Left colon (tissue), 2 donors: ENCODE results near the gene GALNTL6. TPM values are rescaled to one million over a fixed set of nuclear protein-coding genes. Genes with fewer than 3 reads are reported as not detected.

Experiments used
- ATAC-seq: fragments of 200-7000 bp; cut with Tn5 transposase; one replicate; pipeline ENCODE4 v1.9.1; 2020; ENCODE audit warnings: mild to moderate bottlenecking, moderate library complexity
- DNase-seq, 2 donors: peaks; one replicate each; pipeline ENCODE4 v3.0.0-alpha.2; 2020
- intact Hi-C, 2 donors: fragments of 100-400 bp; cut with DNase I in 1 of 2; cut with micrococcal nuclease in 1 of 2; formaldehyde crosslinking; loops; one replicate each; pipeline versions ENCODE4 v1.11.2 to v1.14.0; 2022; cut with DNase I, micrococcal nuclease
- total RNA-seq, 2 donors: library from RNA; stranded (reverse); fragmentation: NEBNext Ultra II Directional; extraction: Animal tissue kit (Norgen Biotek cat#: 25700); gene quantifications; one replicate each; pipeline ENCODE4 v1.2.1, GENCODE V29; 2021
- donor health status: DM: no; HTN: no; CAD: no.
- donor health status: DM: yes; HTN: yes; CAD: no.

The GALNTL6 gene
- total RNA-seq, 2 donors from 2014 or later: 0.20 to 0.21 TPM

DNA sequence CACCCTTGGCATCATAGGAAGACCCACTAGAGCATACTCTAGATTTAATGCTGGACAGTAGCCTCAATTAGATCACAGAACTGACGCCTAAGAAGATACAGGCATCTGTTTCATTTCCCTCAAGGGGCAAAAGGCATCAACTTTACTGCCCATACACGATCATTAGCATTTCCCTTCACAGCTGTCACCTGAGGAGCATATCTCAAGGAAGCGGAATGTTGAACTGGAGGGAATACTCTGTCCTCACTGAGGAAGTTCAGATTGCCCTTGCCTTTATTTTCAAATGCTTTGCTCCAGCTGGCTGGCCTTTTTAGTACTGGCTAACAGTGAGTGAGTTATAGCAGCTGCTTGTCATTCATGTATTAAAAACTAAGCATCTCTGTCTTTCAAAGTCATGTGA lies 847.0 kb downstream of the GALNTL6 start:
- ATAC-seq: no peak
- intact Hi-C loops: no loop called here

DNA sequence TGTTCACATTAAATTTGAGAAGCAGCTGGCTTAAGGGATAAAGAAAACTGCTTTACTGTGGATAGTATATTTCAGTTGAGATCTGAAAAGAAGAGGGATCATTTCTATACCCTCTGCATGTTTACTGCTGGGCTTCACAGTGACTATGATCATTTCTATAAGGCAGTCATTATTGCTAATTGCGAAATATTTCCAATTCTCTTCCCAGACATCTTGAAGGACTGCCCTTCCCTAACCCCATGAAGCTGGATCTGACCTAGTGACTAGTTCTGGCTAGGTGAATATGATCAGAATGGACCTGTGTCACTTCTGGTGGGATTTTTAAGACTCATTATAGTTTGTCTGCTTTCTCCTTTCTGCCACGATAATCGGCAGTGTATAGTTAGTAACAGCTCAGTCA lies 848.9 kb downstream of the GALNTL6 start:
- intact Hi-C loops: no loop called here
- DNase-seq (no peak), ATAC-seq (no peak)

More for the DNA sequence above, 847.0 kb downstream of the GALNTL6 start:
- no peak for DNase-seq

DNA sequence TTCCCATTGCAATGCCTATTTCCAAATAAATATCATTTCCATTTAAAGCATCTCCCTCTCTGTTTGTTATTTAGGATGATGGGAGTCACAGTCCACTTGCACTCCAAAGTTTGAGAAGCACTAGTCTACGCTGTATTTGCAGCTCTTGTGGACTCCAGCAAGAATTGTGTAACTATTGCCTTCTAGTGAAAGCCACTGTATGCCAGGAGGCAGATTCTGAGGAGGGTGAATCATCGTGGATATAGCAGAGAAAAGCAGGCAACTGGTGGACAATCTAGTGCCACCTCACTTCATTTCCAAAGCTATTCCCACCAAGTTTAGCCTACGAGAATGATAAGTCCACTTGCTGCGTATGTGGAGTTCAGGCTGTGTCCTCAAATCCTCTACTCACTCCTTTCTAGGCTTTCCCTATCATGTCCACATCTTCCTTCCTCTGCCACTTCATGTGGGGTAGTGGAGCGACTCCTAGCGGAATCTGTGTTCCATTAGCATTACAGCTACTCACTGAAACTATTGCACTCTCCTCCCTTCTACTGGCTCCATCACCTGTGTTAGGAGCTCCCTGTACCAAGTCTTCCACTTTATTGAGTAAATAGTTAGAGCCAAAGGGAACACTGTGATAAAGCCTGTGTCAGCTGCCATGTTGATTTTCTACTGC lies 853.6 kb downstream of the GALNTL6 start:
- no peak for DNase-seq
- ATAC-seq: no peak
- intact Hi-C loops: no loop called here

DNA sequence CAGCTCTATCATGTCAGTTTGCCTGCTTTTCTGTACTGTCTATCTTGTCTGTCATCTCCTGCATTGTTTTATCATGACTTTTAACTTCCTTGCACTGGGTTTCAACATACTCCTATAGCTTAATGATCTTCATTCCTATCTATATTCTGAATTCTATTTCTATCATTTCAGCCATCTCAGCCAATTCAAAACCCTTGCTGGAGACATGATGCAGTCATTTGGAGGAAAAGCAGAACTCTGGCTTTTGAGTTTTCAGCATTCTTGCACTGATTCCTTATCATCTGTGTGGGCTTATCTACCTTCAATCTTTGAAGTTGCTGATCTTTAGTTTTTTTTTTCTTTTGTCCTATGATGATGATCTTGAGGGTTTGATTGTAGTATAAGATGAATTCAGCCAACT lies 861.6 kb downstream of the GALNTL6 start:
- DNase-seq: no peak
- intact Hi-C loops: no loop called here
- ATAC-seq: no peak

DNA sequence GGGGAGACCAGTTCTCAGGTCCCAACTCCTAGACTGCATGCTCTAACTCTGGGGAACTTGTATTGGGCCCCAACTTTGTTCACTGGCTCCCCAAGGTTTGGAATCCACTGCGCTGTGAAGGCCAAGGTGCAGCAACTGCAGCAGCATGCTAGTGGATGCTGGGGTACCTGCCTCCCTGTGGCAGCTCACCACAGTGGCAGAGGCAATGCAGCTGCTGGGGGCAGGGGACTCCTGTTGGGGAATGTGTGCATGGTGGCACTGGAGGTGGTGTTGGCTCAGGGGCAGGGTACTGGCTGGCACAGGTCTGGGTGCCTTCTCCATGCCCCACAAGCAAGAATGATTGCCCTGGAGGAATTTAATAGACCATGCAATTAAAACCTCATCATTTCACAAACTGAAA lies 862.0 kb downstream of the GALNTL6 start:
- intact Hi-C loops: no loop called here
- DNase-seq: no peak
- no peak for ATAC-seq

DNA sequence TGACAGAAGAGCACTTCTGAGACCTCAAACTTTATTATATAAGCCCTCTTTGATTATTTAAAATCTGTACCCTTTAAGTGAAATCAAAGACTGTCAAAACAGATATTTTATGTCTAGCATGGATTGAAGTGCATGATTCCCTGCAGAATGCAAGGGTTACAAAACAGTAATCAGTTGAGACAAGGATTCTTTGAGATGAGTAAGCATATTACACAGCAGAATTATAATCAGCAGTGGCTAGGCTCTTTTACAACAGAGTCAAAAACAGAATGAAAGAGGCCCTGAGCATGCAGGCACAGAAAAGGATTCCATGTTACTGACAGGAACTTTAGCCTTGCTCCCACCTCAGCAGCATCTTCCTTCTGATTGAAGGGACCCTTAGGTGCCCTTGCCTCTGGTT lies 867.5 kb downstream of the GALNTL6 start:
- no peak for ATAC-seq
- DNase-seq: no peak
- intact Hi-C loops: no loop called here

DNA sequence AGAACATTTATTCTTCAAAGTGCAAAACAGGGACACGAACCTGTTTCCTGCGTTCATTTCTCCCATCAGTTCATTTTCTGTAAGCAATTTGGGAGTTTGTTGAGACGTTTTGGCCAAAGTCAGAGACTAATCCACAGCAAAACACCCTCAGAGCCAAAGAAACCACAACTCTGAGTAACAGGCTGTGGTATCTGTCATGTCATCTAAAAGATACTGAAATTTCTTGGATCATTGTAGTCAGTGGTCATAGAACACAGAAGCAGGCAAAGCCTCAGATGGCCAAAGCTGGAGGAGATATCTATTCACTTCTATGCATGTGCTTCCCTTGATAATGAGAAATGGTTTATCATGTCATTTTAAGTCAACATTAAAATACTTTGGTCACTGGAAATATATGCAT lies 869.8 kb downstream of the GALNTL6 start:
- intact Hi-C loops: no loop called here
- no peak for DNase-seq
- ATAC-seq: no peak

DNA sequence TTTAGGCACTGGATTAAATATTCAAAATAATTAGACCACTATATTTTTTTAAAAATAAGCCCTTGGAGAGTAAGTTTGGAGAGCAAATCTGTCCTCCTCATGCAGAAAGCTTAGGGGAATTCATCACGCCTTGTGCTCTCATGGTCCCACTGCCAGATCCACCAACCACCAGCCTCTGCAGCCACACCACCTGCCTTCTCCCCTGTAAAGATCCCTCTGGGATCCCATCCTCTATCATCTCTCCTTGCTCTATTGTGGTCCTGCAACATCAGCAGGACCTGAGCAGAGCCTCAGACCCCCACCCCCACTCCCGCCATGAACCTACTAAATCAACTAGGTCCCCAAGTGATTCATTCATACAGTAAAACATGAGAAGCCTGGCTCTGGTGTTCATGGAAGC lies 872.8 kb downstream of the GALNTL6 start:
- intact Hi-C loops: no loop called here
- DNase-seq (no peak), ATAC-seq (no peak)

DNA sequence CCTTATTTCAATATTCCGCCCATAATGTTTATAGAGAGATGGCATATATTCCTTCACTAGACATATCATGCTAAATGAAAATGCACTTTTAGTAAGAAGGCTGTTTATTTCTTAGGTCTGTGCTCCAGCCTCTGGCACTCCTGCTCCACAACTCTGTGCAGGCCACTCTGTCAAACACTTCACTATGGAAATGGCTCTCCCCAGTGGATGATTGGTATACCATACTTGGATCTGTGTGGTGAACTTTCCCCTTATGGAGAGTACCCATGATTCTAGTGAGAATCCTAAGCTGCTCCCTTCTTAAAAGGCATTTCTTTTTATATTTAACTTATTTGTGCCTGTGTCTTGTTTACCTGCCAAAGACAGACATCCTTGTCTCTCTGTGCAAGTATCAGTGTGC lies 875.3 kb downstream of the GALNTL6 start:
- ATAC-seq (peak; percentile 95), DNase-seq (no peak)
- intact Hi-C loops: no loop called here

DNA sequence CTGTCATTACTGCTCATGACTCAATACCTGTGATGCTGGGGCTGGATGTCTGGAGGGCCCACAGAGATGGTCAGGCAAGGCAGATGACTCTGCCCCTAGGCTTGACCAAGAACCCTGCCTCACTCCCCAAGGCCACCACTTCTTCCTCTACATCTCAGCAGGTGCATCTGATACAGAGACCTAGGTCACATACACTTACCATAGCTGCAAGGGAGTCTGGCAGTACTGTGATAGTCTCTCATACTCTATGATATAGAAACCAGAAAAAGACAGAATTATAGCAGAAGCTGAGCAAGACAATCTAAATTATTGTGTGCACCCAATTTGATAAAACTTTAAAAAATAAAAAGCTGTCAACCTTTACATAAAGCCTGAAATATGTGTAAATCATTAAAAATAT lies 878.3 kb downstream of the GALNTL6 start:
- DNase-seq: no peak
- intact Hi-C loops: no loop called here
- ATAC-seq: no peak

DNA sequence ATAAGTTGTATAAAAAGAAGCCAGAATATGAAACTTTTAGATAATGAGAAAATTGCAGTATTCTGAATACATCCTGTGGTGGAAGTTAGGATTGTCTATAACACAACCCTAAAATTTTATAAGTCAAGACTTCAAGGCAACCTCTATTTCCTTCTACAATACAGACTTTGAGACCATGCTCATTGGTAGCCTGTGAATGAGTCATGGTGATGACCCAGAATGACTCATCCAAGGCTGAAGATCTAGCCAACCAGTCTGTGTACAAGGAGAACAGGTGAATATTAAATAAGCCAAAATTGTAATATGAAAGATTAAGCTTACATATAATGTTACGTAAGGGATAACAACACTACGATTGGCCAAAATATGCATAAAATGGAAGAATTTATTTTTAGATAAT lies 879.5 kb downstream of the GALNTL6 start:
- intact Hi-C loops: no loop called here
- DNase-seq (no peak), ATAC-seq (peak; percentile 65)

DNA sequence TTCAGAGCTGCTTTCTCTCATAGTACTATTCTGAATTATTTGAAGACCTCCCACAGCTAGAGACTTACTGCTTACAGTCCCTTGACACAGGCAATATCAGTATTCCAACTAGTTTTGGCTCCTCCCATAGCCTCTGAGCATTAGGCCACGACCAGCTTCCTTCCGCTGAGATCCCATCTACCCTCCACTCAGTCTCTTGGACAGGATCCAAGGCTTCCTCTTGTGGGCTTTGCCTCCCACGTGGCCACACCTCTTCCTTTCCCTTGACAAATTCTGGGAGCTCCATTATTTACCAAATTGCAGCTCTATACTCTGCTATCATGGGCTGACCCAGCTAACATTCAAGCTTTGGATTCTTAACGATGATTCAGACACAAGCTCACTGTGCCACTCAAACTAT lies 885.1 kb downstream of the GALNTL6 start:
- ATAC-seq: no peak
- DNase-seq: no peak
- intact Hi-C loops: no loop called here

DNA sequence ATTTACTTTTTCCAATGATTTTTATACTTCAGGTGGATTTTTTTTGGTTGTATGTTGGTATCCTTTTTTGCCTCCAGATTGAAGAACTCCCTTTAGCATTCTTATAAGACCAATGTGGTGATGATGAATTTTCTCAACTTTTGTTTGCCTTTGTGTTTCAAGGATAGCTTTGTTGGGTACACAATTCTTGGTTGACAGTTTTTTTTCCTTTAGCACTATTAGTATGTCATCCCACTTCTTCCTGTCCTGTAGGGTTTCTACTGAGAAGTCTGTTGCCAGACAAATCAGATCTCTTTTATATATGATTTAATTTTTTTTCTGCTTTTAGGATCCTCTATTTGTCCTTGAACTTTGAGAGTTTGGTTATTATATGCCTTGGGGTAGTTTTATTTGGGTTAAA lies 892.4 kb downstream of the GALNTL6 start:
- no peak for ATAC-seq
- intact Hi-C loops: no loop called here
- DNase-seq: no peak

DNA sequence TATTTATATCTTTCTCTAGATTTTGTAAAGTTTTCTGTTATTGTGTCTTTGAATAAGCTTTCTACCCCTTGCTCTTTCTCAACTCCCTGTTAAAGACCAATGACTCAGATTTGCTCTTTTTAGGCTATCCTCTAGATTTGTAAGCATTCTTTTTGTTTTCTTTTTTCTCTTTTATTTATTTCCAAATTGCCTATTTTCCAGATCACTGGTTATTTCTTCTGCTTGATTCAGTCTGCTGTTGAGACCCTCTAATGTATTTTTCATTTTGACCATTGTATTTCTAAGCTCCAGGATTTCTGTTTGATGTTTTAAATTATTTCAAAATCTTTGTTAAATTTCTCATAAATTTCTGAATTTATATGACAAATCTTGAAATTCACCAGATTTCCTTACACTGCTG lies 892.8 kb downstream of the GALNTL6 start:
- DNase-seq (no peak), ATAC-seq (no peak)
- intact Hi-C loops: no loop called here

DNA sequence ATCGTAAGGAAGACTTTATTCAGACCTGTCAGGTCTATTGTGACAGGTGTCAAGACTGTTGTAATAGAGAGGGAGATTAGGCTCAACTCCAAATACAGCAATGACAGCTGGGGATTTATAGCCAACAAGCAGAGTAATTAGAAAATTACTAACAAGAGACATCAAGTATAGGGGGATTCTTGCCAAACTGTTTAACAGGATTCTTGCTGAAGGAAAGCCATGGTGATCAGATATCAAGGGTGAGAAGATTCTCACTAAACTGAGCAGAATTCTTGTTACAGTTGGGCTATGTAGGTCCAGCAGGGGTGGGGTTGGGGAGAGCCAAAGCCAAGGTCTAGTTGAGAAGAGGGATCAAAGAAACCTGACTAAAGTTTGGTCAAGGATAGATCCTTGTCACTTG lies 894.4 kb downstream of the GALNTL6 start:
- peak; percentile 24 for ATAC-seq
- intact Hi-C loops: no loop called here
- DNase-seq: no peak

DNA sequence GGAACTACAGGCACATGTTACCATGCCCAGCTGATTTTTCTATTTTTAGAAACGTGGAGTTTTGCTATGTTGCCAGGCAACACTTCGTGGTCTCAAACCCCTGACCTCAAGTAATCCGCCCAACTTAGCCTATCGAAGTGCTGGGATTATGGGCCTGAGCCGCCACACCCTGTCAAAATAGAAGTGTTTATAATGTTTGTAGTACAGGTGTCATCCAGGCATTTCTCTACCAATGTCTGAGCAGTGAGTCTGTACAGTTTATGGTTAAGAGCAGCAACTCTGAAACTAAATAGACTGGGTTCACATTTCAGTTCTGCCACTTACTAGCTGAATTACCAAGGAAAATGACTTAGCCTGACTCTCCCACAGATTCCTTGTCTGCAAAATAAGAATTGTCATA lies 895.0 kb downstream of the GALNTL6 start:
- intact Hi-C loops: no loop called here
- peak; percentile 95 for ATAC-seq
- peak in 1 of 2 donors; percentile 5 for DNase-seq

DNA sequence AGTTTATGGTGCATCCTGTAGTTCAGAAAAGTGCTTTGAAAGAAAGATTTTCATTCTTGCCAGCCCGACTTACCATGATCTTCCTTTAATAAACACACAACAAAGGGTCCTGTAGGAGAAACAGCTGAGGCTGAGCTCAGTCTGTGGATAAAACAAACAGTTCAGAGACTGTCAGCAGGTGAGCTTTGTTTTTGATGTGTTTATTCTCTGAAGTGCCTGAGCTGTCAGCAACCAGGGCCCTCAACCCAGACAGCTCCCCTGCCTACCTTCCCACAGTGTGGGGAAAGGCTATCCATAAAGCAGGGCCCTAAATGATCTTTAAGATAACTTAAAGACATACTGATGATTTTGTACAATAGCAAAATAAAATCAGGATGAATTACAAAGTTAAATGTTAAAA lies 896.2 kb downstream of the GALNTL6 start:
- intact Hi-C loops: no loop called here
- ATAC-seq (no peak), DNase-seq (no peak)

DNA sequence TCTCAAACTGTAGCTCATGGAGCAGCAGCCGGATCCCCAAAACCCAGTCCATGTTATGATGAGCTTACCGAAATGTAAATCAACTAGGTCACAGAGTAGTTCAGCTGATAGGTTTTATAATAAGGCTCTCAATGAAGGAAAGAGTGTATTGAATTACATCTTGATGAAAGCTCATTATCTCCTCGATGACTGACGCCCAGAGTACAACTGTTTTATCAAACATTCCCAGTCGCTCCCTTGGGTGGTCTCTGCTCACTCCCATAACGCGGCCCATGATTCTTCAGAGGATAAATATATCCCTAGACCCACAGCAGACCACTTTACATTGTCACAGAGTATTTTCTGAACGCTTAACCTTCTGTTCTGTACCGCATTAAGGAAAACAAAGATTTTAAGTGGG lies 903.1 kb downstream of the GALNTL6 start:
- ATAC-seq: no peak
- no peak for DNase-seq
- intact Hi-C loops: no loop called here

DNA sequence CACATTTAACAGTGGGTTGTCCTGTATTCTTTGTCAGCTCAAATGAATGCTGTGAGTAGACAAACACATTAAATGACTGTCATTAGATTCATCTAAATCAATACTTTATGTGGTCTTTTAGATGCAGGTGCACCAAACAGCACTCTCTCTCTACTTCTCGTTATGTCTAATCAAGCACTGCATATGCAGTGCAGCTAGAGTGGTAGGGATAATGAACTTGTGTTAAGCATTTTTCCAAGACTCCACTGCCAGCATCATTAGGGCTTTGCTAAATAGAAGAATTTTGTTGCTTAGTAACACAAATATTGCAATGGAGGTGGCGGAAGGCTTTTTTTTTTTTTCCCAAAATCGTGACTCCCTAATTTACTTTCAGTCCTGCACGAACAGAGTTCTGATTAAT lies 908.5 kb downstream of the GALNTL6 start:
- intact Hi-C loops: no loop called here
- DNase-seq: no peak
- no peak for ATAC-seq

DNA sequence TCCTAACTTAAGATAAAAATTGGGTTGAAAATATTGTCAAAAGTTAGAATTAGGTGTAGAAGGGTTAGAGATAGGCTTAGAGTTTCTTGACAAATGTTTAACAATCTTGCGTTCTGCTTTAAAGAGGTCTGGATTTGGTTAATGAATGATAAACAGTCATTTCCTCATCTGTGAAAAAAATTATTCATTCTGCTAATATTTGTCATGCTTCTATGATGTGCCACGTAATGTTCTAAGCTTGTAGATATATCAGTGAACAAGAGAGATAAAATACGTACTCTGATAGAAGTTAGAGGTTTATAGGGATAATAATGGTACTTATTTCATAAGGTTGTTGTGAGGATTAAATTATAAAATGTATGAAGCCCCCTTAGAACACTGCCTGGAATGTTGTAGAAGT lies 912.4 kb downstream of the GALNTL6 start:
- ATAC-seq: no peak
- DNase-seq: no peak
- intact Hi-C loops: no loop called here

DNA sequence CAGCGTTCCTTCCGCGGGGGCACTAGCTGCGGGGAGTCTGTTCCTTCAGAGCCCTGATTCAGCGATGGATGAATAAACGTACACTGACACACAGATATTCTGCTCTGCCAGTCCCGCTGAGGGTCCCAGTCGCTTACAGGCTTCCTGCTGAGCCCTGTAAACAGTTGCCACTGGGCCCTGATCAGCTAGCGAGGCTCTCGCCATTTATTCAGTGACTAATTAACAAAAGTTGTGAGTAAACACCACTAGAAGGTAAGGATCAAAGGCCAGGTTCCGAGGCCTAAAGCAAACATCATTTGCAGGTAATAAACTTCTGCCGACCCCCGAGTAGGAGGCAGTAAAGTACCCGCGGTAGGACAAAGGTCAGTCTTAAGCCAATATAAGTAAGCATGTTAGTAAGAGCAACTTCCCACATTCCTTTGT lies 912.8 kb downstream of the GALNTL6 start:
- intact Hi-C loops: no loop called here
- ATAC-seq (peak; percentile 97), DNase-seq (peak; percentile 35 to 77)

DNA sequence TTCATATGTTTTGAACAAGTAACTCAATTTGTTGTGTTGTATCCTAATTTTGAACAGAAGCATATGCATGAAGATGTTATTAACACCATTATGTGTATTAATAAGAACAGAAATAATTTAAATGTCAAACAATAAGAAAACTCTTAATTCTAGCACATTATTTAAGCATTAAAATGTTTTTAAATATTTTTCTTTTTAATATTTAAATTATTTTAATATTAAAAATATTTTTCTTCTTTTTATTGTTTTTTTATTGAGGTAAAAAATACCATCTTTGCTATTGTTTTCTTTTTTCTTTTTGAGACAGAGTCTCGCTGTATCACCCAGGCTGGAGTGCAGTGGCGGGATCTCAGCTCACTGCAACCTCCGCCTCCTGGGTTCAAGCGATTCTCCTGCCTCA lies 914.4 kb downstream of the GALNTL6 start:
- ATAC-seq (no peak), DNase-seq (no peak)
- intact Hi-C loops: no loop called here
